ENCODE data around the gene GRIPAP1. TPM values are rescaled to one million over a fixed set of nuclear protein-coding genes. Genes with fewer than 3 reads are reported as not detected.

GRIPAP1 gene
- total and polyA plus RNA-seq, 2 of the 13 experiments (the other 11 are each of a cell fraction or from before 2014, with no cell fraction given): 16.1 to 22.6 TPM

DNA sequence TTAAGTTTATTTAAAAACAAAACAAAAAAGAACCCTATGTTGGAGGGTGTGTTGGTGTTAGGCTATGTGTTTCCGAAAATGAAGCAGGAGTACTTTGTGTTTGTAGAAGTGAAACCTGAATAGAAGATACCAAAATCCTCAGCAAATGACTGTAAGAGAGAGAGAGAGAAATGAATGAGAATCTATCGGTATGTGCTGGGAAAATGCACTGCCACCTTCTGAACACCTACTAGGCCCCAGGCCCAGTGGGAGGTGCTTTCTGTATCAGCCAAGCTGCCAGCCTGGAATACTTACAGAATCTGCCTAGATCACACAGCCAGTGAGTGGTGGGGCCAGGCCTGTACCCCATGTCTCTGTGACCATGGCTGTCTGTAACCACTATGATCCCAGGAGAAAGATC, 68.3 kb downstream of the GRIPAP1 start:
- in situ Hi-C loops (cut with HindIII; ENCODE audit: extremely low pct_ligation_motif_present, low pct_unique_long_range_greater_than_20kb): no loop called here
- CTCF ChIA-PET (ENCODE audit: low intra/inter-chr PET ratio, low total read pairs): no interaction called here
- intact Hi-C loops (cut with micrococcal nuclease; ENCODE audit: unreplicated experiment): no loop called here
- WGBS (ENCODE audit: low lambda C conversion rate): 96% methylated on average over 2 of the region's 2 CpGs
- H3K36me3 ChIP-seq (replicated peaks in 1 of 2; ENCODE audit: control insufficient read depth in 1 of 2, insufficient read depth in 2 of 2, low read length in 2 of 2): peaks cover 5 to 23% of the 10 kb centered on the region in 2 experiments; a peak in 4 of 5 replicates
- no peak overlapping the region for H3K4me3 ChIP-seq (replicated peaks in 1 of 3; ENCODE audit: insufficient read depth in 1 of 3, low read depth in 2 of 3, low read length in 3 of 3)
- no peak overlapping the region for H2AFZ ChIP-seq (ENCODE audit: low read length)
- no peaks in the 10 kb centered on the region for H3K9me3 ChIP-seq (ENCODE audit: low read length)
- no TSS peak for BruUV-seq (replicated peaks)
- H3K9ac ChIP-seq (ENCODE audit: insufficient read depth, low read depth, low read length): no peak overlapping the region
- POLR2A ChIA-PET: no interaction called here
- H3K27me3 ChIP-seq (ENCODE audit: control insufficient read depth in 1 of 2, insufficient read depth in 2 of 2, low read length in 2 of 2): no peaks in the 10 kb centered on the region
- no peak overlapping the region for H3K27ac ChIP-seq (ENCODE audit: extremely low read length, insufficient read depth, low read length)
- TF ChIP-seq ZNF33B (CRISPR knock-in tag; IDR thresholded peaks at IDR 0.05): no peak
- TF ChIP-seq, protein P1, sequence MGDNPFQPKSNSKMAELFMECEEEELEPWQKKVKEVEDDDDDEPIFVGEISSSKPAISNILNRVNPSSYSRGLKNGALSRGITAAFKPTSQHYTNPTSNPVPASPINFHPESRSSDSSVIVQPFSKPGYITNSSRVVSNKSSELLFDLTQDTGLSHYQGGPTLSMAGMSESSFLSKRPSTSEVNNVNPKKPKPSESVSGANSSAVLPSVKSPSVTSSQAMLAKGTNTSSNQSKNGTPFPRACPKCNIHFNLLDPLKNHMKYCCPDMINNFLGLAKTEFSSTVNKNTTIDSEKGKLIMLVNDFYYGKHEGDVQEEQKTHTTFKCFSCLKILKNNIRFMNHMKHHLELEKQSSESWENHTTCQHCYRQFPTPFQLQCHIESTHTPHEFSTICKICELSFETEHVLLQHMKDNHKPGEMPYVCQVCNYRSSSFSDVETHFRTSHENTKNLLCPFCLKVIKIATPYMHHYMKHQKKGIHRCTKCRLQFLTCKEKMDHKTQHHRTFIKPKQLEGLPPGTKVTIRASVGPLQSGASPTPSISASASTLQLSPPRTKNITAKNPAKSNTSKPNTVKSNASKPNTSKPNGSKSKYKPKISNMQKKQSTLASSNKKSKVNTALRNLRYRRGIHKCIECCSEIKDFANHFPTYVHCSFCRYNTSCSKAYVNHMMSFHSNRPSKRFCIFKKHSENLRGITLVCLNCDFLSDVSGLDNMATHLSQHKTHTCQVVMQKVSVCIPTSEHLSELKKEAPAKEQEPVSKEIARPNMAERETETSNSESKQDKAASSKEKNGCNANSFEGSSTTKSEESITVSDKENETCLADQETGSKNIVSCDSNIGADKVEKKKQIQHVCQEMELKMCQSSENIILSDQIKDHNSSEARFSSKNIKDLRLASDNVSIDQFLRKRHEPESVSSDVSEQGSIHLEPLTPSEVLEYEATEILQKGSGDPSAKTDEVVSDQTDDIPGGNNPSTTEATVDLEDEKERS (CRISPR knock-in tag; IDR thresholded peaks at IDR 0.05): no peak
- TF ChIP-seq, protein P2, sequence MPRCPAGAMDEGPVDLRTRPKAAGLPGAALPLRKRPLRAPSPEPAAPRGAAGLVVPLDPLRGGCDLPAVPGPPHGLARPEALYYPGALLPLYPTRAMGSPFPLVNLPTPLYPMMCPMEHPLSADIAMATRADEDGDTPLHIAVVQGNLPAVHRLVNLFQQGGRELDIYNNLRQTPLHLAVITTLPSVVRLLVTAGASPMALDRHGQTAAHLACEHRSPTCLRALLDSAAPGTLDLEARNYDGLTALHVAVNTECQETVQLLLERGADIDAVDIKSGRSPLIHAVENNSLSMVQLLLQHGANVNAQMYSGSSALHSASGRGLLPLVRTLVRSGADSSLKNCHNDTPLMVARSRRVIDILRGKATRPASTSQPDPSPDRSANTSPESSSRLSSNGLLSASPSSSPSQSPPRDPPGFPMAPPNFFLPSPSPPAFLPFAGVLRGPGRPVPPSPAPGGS (CRISPR knock-in tag; IDR thresholded peaks at IDR 0.05): no peak
- TF ChIP-seq U2AF1 (optimal IDR thresholded peaks at IDR 0.05; ENCODE audit: low read depth, low read length): no peak
- no peak for TF ChIP-seq MIXL1 (CRISPR knock-in tag; IDR thresholded peaks at IDR 0.05)
- TF ChIP-seq, protein P3, sequence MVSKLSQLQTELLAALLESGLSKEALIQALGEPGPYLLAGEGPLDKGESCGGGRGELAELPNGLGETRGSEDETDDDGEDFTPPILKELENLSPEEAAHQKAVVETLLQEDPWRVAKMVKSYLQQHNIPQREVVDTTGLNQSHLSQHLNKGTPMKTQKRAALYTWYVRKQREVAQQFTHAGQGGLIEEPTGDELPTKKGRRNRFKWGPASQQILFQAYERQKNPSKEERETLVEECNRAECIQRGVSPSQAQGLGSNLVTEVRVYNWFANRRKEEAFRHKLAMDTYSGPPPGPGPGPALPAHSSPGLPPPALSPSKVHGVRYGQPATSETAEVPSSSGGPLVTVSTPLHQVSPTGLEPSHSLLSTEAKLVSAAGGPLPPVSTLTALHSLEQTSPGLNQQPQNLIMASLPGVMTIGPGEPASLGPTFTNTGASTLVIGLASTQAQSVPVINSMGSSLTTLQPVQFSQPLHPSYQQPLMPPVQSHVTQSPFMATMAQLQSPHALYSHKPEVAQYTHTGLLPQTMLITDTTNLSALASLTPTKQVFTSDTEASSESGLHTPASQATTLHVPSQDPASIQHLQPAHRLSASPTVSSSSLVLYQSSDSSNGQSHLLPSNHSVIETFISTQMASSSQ (IDR thresholded peaks at IDR 0.05; ENCODE audit: low read depth): no peak
- TF ChIP-seq, protein P3 (CRISPR knock-in tag; IDR thresholded peaks at IDR 0.05; ENCODE audit: borderline replicate concordance): no peak
- TF ChIP-seq HHEX (CRISPR knock-in tag; IDR thresholded peaks at IDR 0.05): no peak
- TF ChIP-seq, protein P4, sequence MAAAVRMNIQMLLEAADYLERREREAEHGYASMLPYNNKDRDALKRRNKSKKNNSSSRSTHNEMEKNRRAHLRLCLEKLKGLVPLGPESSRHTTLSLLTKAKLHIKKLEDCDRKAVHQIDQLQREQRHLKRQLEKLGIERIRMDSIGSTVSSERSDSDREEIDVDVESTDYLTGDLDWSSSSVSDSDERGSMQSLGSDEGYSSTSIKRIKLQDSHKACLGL (CRISPR knock-in tag; IDR thresholded peaks at IDR 0.05): no peak
- no peak for TF ChIP-seq XRCC5 (optimal IDR thresholded peaks at IDR 0.05; ENCODE audit: low read length)
- no peak for TF ChIP-seq GFI1 (CRISPR knock-in tag; IDR thresholded peaks at IDR 0.05; ENCODE audit: borderline replicate concordance)
- TF ChIP-seq, protein P5, sequence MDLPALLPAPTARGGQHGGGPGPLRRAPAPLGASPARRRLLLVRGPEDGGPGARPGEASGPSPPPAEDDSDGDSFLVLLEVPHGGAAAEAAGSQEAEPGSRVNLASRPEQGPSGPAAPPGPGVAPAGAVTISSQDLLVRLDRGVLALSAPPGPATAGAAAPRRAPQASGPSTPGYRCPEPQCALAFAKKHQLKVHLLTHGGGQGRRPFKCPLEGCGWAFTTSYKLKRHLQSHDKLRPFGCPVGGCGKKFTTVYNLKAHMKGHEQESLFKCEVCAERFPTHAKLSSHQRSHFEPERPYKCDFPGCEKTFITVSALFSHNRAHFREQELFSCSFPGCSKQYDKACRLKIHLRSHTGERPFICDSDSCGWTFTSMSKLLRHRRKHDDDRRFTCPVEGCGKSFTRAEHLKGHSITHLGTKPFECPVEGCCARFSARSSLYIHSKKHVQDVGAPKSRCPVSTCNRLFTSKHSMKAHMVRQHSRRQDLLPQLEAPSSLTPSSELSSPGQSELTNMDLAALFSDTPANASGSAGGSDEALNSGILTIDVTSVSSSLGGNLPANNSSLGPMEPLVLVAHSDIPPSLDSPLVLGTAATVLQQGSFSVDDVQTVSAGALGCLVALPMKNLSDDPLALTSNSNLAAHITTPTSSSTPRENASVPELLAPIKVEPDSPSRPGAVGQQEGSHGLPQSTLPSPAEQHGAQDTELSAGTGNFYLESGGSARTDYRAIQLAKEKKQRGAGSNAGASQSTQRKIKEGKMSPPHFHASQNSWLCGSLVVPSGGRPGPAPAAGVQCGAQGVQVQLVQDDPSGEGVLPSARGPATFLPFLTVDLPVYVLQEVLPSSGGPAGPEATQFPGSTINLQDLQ (CRISPR knock-in tag; IDR thresholded peaks at IDR 0.05): no peak
- no peak overlapping the region for H3K4me2 ChIP-seq (ENCODE audit: low read depth, low read length)
- H3K79me2 ChIP-seq (ENCODE audit: insufficient read depth, low read length): peaks cover 3% of the 10 kb centered on the region
- no peak for FAIRE-seq
- H4K20me1 ChIP-seq (ENCODE audit: insufficient read depth, low read length): no peaks in the 10 kb centered on the region
- no peak for DNase-seq (ENCODE audit: low spot score)
- H3K4me1 ChIP-seq (ENCODE audit: insufficient read depth, low read length): no peaks in the 10 kb centered on the region
- no peak for ATAC-seq
